NB4 (cell line): ENCODE data around the gene SPSB3.

Source experiments
- MYC ChIP-seq: IDR thresholded peaks from 2 replicates; pipeline ENCODE4 v1.6.1; 2011; ENCODE audit warnings: low read depth, low read length
- POLR2A ChIP-seq: IDR thresholded peaks from 2 replicates; pipeline ENCODE4 v1.6.1; 2011; ENCODE audit warnings: mild to moderate bottlenecking; ENCODE audit not compliant: insufficient read length; ENCODE audit errors: extremely low read depth
- TF ChIP-seq, protein P1 (sequence below): IDR thresholded peaks from one replicate; pipeline ENCODE4 v1.5.1; 2012; ENCODE audit warnings: low read depth, low read length
- TF ChIP-seq, protein P2 (sequence below): IDR thresholded peaks from 2 replicates; pipeline ENCODE4 v1.6.1; 2011; ENCODE audit warnings: low read depth, low read length

DNA sequence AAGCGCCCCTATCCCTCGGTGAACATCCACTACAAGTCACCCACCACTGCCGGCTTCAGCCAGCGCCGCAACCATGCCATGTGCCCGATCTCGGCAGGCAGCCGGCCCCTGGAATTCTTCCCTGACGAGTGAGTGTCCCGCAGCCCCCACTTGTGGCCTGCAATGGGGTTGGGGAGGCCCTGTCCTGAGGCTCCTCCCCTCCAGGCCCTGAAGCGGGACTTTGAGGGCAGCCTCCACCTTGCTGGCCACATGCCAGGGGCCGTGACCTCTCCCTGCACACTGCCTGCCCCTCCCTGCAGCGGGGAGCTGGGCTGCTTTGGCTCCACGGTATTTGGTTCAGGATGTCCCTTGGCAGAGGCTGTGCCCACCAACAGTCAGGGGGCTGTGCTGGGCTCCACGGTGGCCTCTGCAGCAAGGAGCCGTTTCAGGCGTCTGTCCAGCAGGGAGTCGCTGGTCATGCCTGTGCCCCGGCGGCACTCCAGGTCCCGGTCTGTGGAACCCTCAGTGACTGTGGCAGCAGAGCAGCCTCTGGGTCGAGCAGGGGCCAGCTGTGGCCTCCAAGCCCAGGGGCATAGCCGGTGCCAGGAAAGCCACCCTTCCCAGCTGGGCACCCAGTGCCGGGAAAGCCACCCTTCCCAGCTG is 19.4 kb downstream of the SPSB3 start:
- TF ChIP-seq, protein P1, sequence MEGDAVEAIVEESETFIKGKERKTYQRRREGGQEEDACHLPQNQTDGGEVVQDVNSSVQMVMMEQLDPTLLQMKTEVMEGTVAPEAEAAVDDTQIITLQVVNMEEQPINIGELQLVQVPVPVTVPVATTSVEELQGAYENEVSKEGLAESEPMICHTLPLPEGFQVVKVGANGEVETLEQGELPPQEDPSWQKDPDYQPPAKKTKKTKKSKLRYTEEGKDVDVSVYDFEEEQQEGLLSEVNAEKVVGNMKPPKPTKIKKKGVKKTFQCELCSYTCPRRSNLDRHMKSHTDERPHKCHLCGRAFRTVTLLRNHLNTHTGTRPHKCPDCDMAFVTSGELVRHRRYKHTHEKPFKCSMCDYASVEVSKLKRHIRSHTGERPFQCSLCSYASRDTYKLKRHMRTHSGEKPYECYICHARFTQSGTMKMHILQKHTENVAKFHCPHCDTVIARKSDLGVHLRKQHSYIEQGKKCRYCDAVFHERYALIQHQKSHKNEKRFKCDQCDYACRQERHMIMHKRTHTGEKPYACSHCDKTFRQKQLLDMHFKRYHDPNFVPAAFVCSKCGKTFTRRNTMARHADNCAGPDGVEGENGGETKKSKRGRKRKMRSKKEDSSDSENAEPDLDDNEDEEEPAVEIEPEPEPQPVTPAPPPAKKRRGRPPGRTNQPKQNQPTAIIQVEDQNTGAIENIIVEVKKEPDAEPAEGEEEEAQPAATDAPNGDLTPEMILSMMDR: no peak
- TF ChIP-seq POLR2A (no peak), MYC (no peak)
- TF ChIP-seq, protein P2, sequence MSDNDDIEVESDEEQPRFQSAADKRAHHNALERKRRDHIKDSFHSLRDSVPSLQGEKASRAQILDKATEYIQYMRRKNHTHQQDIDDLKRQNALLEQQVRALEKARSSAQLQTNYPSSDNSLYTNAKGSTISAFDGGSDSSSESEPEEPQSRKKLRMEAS: no peak
